ENCODE data around the gene PFDN4.

GRCh38 chr20:54244113-54244512, 36.2 kb downstream of the PFDN4 start:
- TF ChIP-seq POLR2A (IDR thresholded peaks at IDR 0.05) (no peak), CTCF (IDR thresholded peaks at IDR 0.05) (no peak)

Data from testis (tissue), 2 donors.